ENCODE measurements around the gene VPS13A.

GRCh38 chr9:77464661-77465060, 287.3 kb downstream of the VPS13A start:
- TF ChIP-seq SIN3A (IDR thresholded peaks at IDR 0.05; ENCODE audit: borderline replicate concordance, low read depth, low read length) (no peak), ZFAT (CRISPR knock-in tag; conservative IDR thresholded peaks at IDR 0.05) (no peak), SIN3B (IDR thresholded peaks at IDR 0.05; ENCODE audit: low read length) (no peak), ZNF264 (CRISPR knock-in tag; IDR thresholded peaks at IDR 0.05) (no peak), POLR2AphosphoS5 (IDR thresholded peaks at IDR 0.05; ENCODE audit: low read depth, low read length) (no peak), ZNF12 (CRISPR knock-in tag; IDR thresholded peaks at IDR 0.05) (no peak)
- TF ChIP-seq, protein P1, sequence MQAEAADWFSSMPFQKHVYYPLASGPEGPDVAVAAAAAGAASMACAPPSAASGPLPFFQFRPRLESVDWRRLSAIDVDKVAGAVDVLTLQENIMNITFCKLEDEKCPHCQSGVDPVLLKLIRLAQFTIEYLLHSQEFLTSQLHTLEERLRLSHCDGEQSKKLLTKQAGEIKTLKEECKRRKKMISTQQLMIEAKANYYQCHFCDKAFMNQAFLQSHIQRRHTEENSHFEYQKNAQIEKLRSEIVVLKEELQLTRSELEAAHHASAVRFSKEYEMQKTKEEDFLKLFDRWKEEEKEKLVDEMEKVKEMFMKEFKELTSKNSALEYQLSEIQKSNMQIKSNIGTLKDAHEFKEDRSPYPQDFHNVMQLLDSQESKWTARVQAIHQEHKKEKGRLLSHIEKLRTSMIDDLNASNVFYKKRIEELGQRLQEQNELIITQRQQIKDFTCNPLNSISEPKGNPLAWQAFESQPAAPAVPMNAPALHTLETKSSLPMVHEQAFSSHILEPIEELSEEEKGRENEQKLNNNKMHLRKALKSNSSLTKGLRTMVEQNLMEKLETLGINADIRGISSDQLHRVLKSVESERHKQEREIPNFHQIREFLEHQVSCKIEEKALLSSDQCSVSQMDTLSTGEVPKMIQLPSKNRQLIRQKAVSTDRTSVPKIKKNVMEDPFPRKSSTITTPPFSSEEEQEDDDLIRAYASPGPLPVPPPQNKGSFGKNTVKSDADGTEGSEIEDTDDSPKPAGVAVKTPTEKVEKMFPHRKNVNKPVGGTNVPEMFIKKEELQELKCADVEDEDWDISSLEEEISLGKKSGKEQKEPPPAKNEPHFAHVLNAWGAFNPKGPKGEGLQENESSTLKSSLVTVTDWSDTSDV (CRISPR knock-in tag; IDR thresholded peaks at IDR 0.05) = no peak
- TF ChIP-seq, protein P2, sequence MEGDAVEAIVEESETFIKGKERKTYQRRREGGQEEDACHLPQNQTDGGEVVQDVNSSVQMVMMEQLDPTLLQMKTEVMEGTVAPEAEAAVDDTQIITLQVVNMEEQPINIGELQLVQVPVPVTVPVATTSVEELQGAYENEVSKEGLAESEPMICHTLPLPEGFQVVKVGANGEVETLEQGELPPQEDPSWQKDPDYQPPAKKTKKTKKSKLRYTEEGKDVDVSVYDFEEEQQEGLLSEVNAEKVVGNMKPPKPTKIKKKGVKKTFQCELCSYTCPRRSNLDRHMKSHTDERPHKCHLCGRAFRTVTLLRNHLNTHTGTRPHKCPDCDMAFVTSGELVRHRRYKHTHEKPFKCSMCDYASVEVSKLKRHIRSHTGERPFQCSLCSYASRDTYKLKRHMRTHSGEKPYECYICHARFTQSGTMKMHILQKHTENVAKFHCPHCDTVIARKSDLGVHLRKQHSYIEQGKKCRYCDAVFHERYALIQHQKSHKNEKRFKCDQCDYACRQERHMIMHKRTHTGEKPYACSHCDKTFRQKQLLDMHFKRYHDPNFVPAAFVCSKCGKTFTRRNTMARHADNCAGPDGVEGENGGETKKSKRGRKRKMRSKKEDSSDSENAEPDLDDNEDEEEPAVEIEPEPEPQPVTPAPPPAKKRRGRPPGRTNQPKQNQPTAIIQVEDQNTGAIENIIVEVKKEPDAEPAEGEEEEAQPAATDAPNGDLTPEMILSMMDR (CRISPR knock-in tag; IDR thresholded peaks at IDR 0.05) = no peak

Measured in HepG2 (cell line).